CD4-positive, alpha-beta T cell treated with Interleukin-6 for 4 hours (primary cell): ENCODE measurements around the gene RCCD1.

ENCODE experiments used
- DNase-seq: peaks from one replicate; pipeline ENCODE4 v3.0.0-alpha.2; 2020; ENCODE audit warnings: mixed read lengths

Gene RCCD1

DNA sequence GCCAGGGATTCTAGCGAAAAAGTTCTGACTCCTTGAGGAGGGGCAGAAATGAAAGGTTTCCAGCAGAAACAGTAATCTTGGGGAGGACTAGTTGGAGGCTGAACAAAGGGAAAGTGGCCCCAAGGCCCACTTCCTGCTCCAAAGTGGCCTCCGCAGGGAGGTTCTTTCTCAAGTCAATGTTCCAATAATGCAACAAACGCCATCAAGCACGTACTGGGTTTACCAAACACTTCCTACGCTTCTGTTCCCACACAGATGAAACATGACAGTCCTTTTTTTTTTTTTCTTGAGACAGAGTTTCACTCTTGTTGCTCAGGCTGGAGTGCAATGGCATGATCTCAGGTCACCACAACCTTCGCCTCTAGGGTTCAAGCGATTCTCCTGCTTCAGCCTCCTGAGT, 9.6 kb upstream of the RCCD1 start:
- DNase-seq: no peak

DNA sequence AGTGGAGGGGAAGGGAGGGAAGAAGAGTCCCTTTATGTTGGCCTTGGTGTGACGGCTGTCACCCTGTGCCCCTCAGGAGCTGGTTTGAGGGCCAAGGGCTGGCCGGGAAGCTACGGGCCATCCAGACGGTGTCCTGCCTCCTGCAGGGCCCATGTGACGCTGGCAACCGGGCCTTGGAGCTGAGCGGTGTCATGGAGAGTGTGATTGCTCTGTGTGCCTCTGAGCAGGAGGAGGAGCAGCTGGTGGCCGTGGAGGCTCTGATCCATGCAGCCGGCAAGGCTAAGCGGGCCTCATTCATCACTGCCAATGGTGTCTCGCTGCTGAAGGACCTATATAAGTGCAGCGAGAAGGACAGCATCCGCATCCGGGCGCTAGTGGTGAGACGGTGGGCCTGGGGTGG, 8.1 kb upstream of the RCCD1 start:
- DNase-seq: no peak

DNA sequence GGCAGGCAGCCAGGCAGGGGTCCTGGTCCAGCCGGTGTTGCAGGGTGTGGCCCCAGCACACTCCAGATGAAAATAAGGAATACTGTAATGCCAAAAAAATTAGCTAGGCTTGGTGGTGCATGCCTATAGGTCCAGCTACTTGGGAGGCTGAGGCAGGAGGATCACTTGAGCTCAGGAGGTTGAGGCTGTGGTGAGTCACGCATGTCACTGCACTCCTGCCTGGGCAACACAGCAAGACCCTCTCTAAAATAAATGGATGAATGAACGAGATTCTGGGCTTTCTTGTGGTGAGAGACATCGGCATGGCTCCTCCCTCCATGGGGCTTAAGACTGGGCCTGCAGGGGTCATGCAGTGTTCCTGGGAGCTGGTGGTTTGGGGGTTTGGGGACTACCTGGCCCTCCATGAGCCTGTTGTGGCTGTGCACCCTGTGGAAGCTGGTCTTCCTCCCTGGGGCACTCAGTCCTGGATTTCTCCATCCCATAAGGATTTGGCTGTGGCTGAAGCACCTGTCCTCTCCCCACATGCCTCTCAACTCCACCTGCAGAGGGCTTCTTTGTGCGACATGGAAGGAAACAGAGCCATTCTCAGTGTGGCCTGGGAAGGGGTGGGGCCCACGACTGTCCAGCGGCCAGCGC, 7.6 kb upstream of the RCCD1 start:
- DNase-seq: no peak

DNA sequence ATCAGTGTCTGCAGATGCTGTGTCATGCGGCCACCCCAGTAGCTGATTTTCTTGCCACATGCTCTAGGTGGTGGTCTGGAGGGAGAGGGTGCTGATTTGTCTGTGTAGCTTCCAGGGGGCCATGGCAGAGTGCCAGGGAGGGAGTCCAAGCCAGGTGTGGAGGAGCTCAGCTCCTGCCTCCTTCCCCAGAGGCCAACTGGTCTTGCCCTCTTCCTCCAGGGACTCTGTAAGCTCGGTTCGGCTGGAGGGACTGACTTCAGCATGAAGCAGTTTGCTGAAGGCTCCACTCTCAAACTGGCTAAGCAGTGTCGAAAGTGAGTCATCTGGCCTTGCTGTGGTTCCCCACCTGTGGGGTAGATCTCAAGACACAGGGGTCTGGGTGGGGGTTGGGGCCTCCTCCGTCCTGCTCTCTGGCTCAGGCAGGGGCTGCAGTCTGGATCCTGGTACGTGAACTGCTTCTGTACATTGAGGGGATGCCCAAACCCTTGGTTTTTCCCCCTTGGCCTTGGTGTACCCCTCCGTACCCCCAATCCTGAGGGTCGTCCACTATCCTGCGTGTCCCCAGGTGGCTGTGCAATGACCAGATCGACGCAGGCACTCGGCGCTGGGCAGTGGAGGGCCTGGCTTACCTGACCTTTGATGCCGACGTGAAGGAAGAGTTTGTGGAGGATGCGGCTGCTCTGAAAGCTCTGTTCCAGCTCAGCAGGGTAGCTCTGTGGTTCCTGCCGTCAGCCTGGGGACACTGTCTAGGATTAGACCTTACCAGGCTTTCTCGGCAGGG, 6.9 kb upstream of the RCCD1 start:
- no peak for DNase-seq

DNA sequence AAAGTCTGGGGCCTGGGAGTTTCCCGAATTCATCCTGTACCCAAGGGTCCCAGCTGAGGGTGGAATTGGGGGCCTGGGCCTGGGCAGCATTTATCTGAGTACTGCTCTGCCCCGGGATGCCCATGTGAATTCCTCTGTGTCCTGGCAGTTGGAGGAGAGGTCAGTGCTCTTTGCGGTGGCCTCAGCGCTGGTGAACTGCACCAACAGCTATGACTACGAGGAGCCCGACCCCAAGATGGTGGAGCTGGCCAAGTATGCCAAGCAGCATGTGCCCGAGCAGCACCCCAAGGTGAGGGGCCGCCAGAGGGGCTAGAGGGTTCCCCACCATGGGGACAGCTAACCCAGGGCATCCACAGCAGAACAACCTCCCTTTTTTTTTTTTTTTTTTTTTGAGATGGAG, 6.2 kb upstream of the RCCD1 start:
- DNase-seq: no peak

DNA sequence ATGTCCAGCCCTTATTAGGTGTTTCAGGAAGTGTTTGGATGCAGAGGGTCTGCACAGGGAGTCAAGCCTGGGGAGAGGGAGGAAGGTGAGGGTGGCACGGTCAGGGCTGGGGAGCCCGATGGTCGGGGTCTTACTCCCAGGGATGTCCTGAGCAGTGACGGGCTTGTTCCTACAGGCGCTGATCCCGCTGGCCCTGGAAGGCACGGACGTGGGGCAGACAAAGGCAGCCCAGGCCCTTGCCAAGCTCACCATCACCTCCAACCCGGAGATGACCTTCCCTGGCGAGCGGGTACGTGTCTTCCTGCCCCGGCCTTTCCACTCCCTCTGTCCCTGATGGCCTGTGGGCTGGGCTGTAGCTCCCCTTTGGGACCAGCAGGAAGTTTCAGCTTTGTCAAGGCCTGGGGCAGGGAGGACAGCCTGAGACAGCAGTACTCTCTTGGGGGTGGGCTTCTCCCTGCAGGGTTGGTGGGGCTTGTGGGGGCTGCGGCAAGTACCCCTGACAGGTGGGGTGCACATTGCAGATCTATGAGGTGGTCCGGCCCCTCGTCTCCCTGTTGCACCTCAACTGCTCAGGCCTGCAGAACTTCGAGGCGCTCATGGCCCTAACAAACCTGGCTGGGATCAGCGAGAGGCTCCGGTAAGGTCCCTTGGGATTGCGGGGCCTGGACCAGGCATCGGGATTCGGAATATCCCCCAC, 4.6 kb upstream of the RCCD1 start:
- no peak for DNase-seq

DNA sequence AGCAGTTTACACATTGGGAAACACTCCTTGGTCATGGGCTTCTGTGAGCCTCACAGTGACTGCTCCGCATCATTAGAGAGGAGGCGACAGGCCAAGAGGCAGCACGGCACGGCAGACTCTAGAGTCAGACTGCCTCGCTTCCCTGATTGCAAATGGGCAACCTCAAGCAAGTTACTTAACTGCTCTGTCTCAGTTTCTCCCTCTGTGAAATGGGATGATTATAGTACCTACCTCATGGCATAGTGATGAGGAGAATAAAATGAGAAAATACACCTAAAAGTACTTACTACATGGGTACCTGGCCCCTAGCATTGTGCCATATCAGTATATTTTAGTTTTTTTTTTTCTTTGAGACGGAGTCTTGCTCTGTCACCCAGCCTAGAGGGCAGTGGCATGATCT, 4.0 kb upstream of the RCCD1 start:
- DNase-seq: no peak

DNA sequence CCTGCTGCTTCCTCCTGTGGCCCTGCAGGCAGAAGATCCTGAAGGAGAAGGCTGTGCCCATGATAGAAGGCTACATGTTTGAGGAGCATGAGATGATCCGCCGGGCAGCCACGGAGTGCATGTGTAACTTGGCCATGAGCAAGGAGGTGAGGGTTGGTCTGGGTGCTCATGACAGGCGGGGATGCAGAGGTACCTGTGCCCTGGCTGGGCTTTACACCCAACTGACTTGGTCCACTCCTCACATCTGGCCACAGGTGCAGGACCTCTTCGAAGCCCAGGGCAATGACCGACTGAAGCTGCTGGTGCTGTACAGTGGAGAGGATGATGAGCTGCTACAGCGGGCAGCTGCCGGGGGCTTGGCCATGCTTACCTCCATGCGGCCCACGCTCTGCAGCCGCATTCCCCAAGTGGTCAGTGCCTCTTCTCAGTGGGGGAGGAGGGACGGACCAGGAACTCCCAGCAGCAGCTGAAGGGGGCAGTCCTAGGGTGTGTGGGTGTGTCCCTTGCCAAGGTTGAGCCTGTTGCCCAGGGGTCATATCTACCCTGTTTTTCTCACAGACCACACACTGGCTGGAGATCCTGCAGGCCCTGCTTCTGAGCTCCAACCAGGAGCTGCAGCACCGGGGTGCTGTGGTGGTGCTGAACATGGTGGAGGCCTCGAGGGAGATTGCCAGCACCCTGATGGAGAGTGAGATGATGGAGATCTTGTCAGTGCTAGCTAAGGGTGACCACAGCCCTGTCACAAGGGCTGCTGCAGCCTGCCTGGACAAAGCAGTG, 1.6 kb upstream of the RCCD1 start:
- DNase-seq: no peak

DNA sequence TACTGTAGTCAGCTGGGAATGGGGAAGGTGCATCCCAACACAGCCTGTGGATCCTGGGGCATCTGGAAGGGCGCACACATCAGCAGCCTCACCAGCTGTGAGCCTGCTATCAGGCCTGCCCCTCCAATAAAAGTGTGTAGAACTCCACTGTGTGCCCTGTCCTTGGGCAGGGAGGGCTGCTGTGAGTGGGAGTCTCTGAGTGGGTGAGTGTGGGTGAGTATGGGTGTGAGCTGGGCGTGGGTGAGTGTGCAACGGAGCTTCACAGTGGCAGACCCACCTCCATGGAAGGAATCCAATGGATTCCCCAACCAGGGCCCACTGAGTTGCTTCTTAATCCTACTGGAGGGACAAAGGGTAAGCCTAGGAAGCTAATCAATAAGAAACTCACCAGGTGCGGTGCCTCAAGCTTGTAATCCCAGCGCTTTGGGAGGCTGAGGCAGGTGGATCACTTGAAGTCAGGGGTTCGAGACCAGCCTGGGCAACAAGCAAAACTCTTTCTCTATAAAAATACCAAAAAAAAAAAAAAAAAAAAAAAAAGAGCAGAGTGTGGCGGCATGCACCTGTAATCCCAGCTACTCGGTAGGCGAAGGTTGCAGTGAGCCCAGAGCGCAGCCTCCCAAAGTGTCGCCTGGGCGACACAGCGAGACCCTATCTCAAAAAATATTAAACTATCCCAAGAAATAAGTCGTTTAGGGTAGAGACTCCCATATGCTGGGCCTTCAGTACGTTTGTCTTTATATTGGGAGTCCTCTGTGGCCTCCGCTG, 555 bp upstream of the RCCD1 start:
- no peak for DNase-seq

DNA sequence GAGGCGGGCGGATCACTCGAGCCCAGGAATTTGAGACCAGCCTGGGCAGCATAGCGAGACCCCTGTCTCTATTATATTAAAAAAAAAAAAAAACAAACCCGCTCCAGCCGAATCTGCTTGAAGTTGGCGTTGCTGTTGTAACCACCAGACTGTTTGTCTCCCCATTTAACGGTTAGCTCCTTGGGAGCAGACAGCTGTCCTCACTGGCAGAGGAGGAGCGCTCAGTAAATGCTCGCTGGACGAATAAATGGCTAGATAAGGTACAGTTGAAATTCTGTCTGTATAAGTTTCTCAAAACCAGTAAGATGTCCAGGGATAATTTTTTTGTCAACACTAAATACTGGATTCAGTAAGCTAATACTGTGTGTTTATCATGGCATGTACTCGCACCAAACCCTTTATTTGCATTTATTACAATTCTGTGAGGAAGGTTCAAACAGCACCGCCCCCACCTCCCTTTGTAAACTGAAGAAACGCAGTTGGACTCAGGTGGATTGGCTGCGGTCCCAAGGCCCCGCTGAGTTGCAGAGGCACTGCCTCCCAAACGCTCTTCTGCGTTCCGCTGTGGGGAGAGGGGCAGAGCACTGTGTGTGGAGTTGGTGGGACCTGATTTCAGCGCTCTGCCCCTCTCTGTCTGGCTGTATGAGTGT, 1.1 kb downstream of the RCCD1 start:
- no peak for DNase-seq

DNA sequence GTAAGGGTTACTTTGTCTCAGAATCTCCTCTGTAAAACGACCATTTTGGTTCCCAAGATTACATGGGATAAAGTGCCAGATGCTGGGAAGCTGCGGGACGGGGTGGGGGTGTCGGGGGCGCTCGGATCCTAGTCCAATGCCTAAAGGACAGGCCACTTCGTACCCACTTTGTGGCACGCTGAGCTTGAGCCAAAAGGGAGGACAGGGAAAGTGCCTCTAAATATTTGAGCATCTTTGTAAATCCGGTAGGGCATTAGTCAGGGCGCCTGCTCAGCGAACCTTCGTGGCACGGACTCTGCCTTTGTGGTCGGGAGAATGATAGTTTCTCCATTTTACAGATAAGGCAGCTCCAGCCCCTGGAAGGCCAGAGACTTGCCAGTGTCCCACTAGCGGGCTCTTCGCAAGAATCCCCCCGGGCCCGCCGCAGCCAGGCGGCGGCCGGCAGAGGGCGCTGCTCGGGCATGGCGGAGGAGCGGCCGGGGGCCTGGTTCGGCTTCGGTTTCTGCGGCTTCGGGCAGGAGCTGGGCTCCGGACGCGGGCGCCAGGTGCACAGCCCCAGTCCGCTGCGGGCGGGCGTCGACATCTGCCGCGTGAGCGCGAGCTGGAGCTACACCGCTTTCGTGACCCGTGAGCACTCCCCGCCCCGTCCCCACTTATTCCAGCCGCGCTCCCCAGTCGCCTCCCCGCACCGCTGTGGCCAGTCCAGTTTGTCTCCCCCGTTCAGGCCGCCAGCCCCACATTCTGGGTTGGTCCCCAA, 1.8 kb downstream of the RCCD1 start:
- peak; percentile 71 for DNase-seq

DNA sequence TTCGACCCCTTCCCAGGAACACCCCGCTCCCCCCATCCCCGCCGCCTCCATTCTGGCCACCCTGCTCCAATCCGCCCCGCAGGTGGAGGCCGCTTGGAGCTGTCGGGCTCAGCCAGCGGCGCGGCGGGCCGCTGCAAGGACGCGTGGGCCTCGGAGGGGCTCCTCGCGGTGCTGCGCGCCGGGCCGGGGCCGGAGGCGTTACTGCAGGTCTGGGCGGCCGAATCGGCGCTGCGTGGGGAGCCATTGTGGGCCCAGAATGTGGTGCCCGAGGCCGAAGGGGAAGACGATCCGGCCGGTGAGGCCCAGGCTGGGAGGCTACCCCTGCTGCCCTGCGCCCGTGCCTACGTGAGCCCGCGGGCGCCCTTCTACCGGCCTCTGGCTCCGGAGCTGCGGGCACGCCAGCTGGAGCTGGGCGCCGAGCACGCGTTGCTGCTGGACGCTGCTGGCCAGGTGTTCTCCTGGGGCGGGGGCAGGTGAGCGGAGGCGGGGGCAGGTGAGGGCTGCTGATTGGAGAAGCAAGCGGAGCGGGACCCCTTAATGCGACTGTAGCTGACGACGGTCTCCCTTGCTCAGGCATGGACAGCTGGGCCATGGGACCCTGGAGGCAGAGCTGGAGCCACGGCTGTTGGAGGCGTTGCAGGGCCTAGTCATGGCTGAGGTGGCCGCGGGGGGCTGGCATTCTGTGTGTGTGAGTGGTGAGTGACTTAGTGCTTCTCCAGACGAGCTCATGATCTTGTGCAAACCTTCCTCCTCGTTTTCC, 2.5 kb downstream of the RCCD1 start:
- no peak for DNase-seq

DNA sequence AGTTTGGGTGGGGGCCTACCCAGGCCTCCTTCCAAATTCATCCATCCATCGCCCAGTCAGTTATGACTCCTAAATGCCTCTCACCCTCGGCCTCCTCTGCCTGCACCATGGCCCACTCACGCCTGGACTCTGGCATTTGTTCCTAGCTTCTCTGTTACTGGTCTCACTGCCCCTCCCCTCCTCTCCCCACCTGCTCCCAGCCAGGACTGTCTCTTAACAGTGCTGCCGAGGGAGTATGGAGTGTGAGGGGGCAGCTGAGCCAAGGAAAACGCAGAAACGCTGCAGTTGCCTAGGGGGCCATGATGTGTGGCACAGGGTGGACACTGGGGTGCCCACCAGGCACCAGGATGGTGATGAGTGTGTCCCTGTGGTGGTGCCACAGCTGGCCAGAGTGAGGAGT, 3.1 kb downstream of the RCCD1 start:
- no peak for DNase-seq

DNA sequence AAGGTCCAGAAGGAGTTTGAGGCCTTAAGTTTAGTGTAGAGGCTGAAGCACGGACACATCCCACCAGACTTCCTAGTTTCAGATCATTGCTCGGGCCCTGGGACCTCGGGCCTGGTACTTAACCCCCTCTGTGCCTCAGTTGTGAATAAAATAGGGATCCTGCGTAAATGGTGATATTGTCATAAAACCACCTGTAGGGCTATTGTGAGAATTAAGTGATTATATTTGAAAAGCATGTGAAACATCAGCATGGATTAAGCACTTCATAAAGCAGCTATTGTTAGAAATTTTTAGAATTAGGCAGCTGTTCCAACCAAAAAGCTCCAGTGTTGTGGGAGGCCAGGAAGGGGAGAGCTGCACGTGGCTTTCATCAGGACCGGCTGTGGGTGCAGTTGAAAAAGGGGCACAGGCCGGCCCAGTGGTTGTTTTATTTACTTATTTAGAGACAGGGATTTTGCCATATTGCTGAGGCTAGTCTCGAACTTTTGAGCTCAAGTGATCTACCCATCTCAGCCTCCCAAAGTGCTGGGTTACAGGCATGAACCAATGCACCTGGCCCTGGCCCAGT, 4.4 kb downstream of the RCCD1 start:
- no peak for DNase-seq

DNA sequence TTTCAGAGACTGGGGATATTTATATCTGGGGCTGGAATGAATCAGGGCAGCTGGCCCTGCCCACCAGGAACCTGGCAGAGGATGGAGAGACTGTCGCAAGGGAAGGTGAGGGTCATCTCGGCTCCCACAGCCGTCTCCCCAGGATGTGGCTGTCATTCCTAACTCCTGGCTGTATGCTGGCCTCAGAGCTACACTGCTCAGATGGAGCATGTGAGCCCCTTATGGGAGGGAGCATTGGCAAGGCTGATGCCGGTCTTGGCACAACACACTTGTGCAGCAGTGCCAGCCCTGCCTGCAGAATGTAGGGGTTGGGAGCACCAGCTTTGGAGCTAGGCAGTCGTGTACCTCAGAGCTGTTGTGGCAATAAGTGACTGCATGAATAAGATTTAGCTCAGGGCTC, 5.2 kb downstream of the RCCD1 start:
- DNase-seq: no peak

DNA sequence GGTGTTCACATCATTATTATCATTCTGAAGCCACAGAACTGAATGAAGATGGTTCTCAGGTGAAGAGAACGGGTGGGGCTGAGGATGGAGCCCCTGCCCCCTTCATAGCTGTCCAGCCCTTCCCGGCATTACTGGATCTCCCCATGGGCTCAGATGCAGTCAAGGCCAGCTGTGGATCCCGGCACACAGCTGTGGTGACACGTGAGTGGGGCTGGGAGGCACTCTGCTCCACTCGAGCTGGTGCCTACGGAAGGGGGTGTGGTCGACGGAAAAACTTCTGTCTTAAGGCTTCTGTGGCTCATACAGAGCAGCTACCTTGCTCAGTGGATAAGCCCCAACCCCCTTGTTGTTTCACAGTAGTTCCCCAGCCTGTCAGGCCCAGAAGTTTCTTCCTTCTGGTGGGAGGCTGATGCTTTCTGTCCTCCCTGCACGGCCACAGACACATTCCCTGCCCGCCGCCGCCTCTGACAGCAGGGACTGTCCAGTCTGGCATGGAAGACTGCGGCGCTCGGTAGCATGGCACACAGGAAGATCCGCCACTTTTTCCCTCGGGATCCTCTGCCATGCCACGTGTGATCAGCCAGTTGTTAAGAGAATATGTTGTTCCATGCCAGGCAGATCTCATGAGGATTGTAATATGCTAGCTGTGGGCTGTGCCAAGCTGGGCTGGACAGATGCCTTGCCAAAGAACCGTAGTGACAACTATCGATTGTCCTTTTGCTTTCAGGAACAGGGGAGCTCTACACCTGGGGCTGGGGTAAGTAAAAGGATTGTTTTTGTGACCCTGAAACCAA, 5.8 kb downstream of the RCCD1 start:
- no peak for DNase-seq

DNA sequence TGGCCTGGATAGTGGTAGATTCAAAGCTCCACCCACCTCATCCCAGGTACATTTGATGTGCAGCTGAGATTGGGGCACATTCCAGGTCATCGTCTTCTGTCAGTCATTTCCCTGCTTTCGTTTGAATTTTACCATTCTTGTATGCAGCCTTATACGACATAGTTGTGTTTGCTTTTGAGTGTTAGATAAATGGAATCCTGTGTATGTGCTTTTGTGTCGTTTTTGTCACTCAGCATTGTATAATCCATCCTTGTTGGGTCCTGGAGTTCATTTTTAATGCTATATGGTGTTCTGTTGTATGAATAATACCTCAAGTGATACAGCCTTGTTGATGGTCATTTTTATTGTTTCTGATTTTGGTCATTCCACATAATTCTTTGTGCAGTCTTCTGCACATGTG, 7.3 kb downstream of the RCCD1 start:
- DNase-seq: no peak

DNA sequence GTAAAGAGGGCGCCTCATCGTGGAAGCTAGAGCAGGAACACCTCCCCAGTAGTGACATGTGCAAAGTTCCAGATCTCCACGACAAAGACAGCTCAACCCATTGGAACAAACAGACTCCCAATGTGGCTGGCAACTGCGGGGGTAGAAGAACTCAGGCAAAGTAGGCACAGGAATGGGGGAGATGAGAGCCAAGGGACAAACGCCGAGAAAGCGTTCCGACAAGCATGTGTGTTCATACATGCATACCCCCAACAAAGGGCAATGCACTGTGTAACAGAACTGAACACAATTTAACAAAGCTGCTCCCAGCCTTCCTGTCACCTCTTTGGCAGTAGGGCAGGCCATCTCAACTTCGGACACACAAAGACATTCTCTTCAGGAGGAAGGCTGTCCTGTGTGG, 11.6 kb downstream of the RCCD1 start:
- DNase-seq: no peak

DNA sequence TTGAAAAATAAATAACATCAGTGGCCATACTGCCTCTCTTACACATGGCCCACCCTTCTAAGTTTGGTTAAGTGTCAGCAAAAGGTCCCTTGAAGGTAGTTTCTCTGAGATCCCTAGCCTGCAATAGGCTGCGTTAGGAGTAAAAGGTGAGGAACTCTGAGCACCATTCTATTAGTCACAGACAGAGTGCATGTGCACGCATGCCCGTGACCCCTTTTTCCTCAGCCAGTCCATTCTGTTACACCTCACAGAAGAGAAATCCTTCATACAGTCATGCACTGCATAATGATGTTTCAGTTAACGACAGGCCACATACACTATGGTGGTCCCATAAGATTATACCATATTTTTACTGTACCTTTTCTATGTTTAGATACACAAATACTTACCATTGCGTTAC, 12.5 kb downstream of the RCCD1 start:
- no peak for DNase-seq
